Mucosa of stomach (tissue), 1 donor: ENCODE data around the gene BBS7.

Experiments
- H3K27me3 ChIP-seq: one replicate; pipeline ENCODE4 v1.7.0; 2013; ENCODE audit warnings: mild to moderate bottlenecking, low read length; ENCODE audit not compliant: control insufficient read depth, insufficient read depth
- H3K36me3 ChIP-seq: one replicate; pipeline ENCODE4 v1.7.0; 2013; ENCODE audit warnings: low read length; ENCODE audit not compliant: control insufficient read depth, insufficient read depth
- H3K4me1 ChIP-seq: one replicate; pipeline ENCODE4 v1.7.0; 2013; ENCODE audit warnings: mild to moderate bottlenecking, low read length; ENCODE audit not compliant: control insufficient read depth, insufficient read depth
- H3K4me3 ChIP-seq: one replicate; pipeline ENCODE4 v1.7.0; 2013; ENCODE audit warnings: low read length
- H3K9ac ChIP-seq: one replicate; pipeline ENCODE4 v1.7.0; 2013; ENCODE audit warnings: mild to moderate bottlenecking, low read length, moderate library complexity
- H3K9me3 ChIP-seq: one replicate; pipeline ENCODE4 v1.7.0; 2013; ENCODE audit warnings: mild to moderate bottlenecking, low read length, moderate library complexity; ENCODE audit not compliant: control insufficient read depth
- donor health status: Pancreatic carcinoma.

BBS7 gene

DNA sequence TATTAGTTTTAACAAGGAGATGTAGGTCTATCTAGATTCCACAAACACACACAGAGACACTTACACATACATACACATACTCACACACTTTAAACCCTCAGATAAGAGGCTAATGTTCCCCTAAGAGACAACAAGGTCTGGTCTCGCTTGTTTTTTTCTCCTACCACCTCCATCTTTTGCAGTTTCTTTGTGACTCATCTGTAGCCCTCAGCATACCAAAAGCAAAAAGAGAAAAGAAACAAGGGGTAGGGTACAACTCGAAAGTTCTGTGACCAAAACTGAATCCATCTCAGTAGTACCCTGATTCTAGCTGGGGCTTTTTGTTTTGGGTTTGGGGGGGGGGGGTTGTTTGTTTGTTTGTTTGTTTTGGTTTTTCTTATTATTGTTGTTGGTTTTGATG is 81.4 kb downstream of the BBS7 start:
- Histone ChIP-seq H3K4me3 (no peak overlapping the region), H3K36me3 (no peaks in the 10 kb centered on the region), H3K9ac (no peak overlapping the region), H3K4me1 (no peaks in the 10 kb centered on the region), H3K9me3 (no peaks in the 10 kb centered on the region), H3K27me3 (peaks cover 3% of the 10 kb centered on the region)

- Histone ChIP-seq H3K27me3 (peaks cover 3% of the 10 kb centered on the region), H3K4me1 (no peaks in the 10 kb centered on the region), H3K36me3 (no peaks in the 10 kb centered on the region), H3K4me3 (no peak overlapping the region), H3K9me3 (no peaks in the 10 kb centered on the region), H3K9ac (no peak overlapping the region)
These were observed 84.1 kb downstream of the BBS7 start for GRCh38 chr4:121786221-121786620.

DNA sequence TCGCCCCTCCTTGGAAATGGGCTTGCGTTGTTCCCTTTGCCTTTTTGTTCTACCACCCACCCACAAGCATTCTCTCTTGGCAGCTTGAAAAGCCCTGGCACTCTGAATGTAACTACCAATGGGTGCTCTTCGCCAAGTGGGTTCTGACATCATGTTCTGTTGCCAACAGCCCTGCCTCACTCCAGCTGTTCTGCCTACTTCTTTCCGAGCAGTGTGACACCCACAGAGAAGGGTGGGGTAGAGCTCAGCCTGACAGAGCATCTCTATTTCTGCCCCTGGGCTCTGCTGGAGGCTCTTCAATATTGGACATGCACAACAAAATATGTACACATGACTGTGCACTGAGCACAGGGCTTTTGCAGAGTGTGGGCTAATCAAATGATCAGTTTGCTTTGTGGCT is 84.8 kb downstream of the BBS7 start:
- H3K4me3 ChIP-seq: no peak overlapping the region
- H3K36me3 ChIP-seq: no peaks in the 10 kb centered on the region
- no peaks in the 10 kb centered on the region for H3K9me3 ChIP-seq
- H3K9ac ChIP-seq: no peak overlapping the region
- H3K4me1 ChIP-seq: no peaks in the 10 kb centered on the region
- H3K27me3 ChIP-seq: peaks cover 3% of the 10 kb centered on the region

DNA sequence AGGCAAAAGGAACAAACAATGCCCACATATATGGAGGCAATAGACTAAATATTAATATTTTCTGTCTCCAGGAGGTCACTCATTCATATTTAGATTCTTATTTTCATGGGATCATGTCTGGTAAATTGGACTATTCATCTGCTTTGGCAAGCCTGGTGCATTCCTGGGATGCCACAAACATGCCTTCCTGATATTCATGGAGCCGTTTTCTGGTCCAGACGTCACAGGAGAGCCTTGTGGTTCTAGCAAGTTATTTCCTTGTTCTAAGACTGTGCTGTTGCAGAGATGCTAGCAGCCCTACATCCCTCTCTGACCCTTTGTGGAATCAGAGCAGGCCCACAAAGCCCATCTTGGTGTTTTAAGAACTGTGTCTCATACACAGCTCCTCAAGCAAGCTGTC is 85.3 kb downstream of the BBS7 start:
- Histone ChIP-seq H3K4me1 (no peaks in the 10 kb centered on the region), H3K9me3 (no peaks in the 10 kb centered on the region), H3K9ac (no peak overlapping the region), H3K27me3 (peaks cover 3% of the 10 kb centered on the region), H3K4me3 (no peak overlapping the region), H3K36me3 (no peaks in the 10 kb centered on the region)

DNA sequence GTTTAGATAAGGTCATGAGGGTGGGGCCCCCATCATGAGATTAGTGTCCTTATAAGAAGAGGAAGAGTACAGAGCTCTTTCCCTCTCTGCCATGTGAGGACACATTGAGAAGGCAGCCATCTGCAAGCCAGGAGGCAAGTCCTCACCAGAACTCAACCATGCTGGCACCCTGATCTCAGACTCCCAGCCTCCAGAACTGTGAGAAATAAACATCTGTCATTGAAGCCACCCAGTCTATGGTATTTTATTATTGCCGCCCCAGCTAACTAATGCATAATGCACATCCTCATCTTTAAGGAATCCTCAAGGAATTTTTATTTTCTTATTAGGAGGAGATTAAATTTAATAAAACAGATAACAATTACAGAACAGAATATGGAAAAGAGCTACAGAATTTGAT is 85.9 kb downstream of the BBS7 start:
- no peaks in the 10 kb centered on the region for H3K4me1 ChIP-seq
- no peak overlapping the region for H3K4me3 ChIP-seq
- H3K27me3 ChIP-seq: peaks cover 3% of the 10 kb centered on the region
- no peaks in the 10 kb centered on the region for H3K9me3 ChIP-seq
- no peaks in the 10 kb centered on the region for H3K36me3 ChIP-seq
- H3K9ac ChIP-seq: no peak overlapping the region

- no peaks in the 10 kb centered on the region for H3K36me3 ChIP-seq
- H3K27me3 ChIP-seq: peaks cover 3% of the 10 kb centered on the region
These were observed 87.1 kb downstream of the BBS7 start for GRCh38 chr4:121783210-121783609.

GRCh38 chr4:121778991-121779628 is 91.2 kb downstream of the BBS7 start:
- Histone ChIP-seq H3K9me3 (no peaks in the 10 kb centered on the region), H3K27me3 (no peaks in the 10 kb centered on the region), H3K36me3 (no peaks in the 10 kb centered on the region), H3K4me3 (no peak overlapping the region), H3K4me1 (no peaks in the 10 kb centered on the region), H3K9ac (no peak overlapping the region)

More at GRCh38 chr4:121783210-121783609, 87.1 kb downstream of the BBS7 start:
- Histone ChIP-seq H3K9me3 (no peaks in the 10 kb centered on the region), H3K4me1 (no peaks in the 10 kb centered on the region), H3K4me3 (no peak overlapping the region), H3K9ac (no peak overlapping the region)

GRCh38 chr4:121777625-121778024 is 92.6 kb downstream of the BBS7 start:
- Histone ChIP-seq H3K9me3 (no peaks in the 10 kb centered on the region), H3K4me3 (no peak overlapping the region), H3K27me3 (no peaks in the 10 kb centered on the region), H3K4me1 (no peaks in the 10 kb centered on the region), H3K36me3 (no peaks in the 10 kb centered on the region), H3K9ac (no peak overlapping the region)

- Histone ChIP-seq H3K27me3 (no peaks in the 10 kb centered on the region), H3K9ac (no peak overlapping the region), H3K36me3 (no peaks in the 10 kb centered on the region), H3K4me1 (no peaks in the 10 kb centered on the region), H3K4me3 (no peak overlapping the region), H3K9me3 (no peaks in the 10 kb centered on the region)
These were observed 93.5 kb downstream of the BBS7 start for GRCh38 chr4:121776610-121777401.
